HCT116 (cell line): ENCODE measurements around the gene PEMT. TPM values are rescaled to one million over a fixed set of nuclear protein-coding genes. Genes with fewer than 3 reads are reported as not detected.

Source experiments
- ATAC-seq: fragments of 200-7000 bp; cut with Tn5 transposase; 2 replicates; pipeline ENCODE4 v1.9.1; 2020; ENCODE audit warnings: mild to moderate bottlenecking, moderate library complexity
- BruUV-seq: library from RNA; stranded (reverse); fragments of 400-500 nt; replicated peaks from 2 replicates; lab custom pipeline; 2021; lab: Mats Ljungman, UMichigan
- CTCF ChIA-PET: fragments of 300-600 bp; sonication (Branson Sonifier 250); formaldehyde crosslinking; loops from one replicate; lab custom pipeline; 2021; ENCODE audit warnings: antibody characterized with exemption; lab: Charles Lee
- POLR2A ChIA-PET: fragments of 300-600, 350-600 bp; sonication (Branson Sonifier 250); formaldehyde crosslinking; loops from one replicate; lab custom pipeline; 2021; ENCODE audit warnings: antibody characterized with exemption; lab: Charles Lee
- RAD21 ChIA-PET, 2 experiments: fragments of 300-600 bp; sonication (Branson Sonifier 250); formaldehyde crosslinking; loops; one replicate each; lab custom pipeline; 2023; ENCODE audit warnings: low total read pairs in 2 of 2; ENCODE audit not compliant: uncharacterized antibody in 2 of 2, unreplicated experiment in 2 of 2, low non-redundant PET in 1 of 2; lab: Charles Lee
- DNase-seq: peaks from one replicate; pipeline ENCODE4 v3.0.0-alpha.2; 2010; ENCODE audit warnings: low read depth, low spot score
- H2AFZ ChIP-seq: fragments of 200-600 bp; shearing (Covaris generic), sonication (generic); 2 replicates; pipeline ENCODE4 v1.6.1; 2017; ENCODE audit warnings: low read depth, mixed run types, mixed read lengths, antibody characterized with exemption, low read length; ENCODE audit not compliant: poor library complexity, severe bottlenecking
- H3K27ac ChIP-seq: 2 replicates; pipeline ENCODE4 v1.5.1; 2012; ENCODE audit warnings: low read depth, low read length
- H3K27me3 ChIP-seq: fragments of 200-600 bp; sonication (generic); 2 replicates; pipeline ENCODE4 v1.6.1; 2016; ENCODE audit warnings: mixed run types, low read length, mixed read lengths; ENCODE audit not compliant: insufficient read depth
- H3K36me3 ChIP-seq, 2 experiments: fragments of 200-500 bp in 1 of 2; fragments of 200-600 bp in 1 of 2; sonication (Bioruptor generic) in 1 of 2; sonication (generic) in 1 of 2; 2 replicates each; pipeline versions ENCODE4 v1.5.1 to v1.6.1; 2014 to 2016; ENCODE audit warnings: low read length in 2 of 2, inconsistent platforms in 1 of 2, mixed read lengths in 1 of 2, mixed run types in 1 of 2; ENCODE audit not compliant: insufficient read depth in 2 of 2, control insufficient read depth in 1 of 2
- H3K4me1 ChIP-seq, 2 experiments: fragments of 200-600 bp in 1 of 2; sonication (generic) in 1 of 2; 2 replicates each; pipeline versions ENCODE4 v1.5.1 to v1.6.1; 2012 to 2017; ENCODE audit warnings: low read length in 2 of 2, inconsistent platforms in 1 of 2, mild to moderate bottlenecking in 1 of 2, mixed read lengths in 1 of 2, mixed run types in 1 of 2, moderate library complexity in 1 of 2; ENCODE audit not compliant: insufficient read depth in 2 of 2, control insufficient read depth in 1 of 2
- H3K4me2 ChIP-seq: fragments of 200-600 bp; sonication (generic); 2 replicates; pipeline ENCODE4 v1.6.1; 2017; ENCODE audit warnings: mixed run types, low read length, mixed read lengths
- H3K4me3 ChIP-seq, 2 experiments: fragments of 200-600 bp in 1 of 2; sonication (generic) in 1 of 2; replicated peaks in 1 of 2; 2 replicates each; pipeline ENCODE4 v1.5.1; 2011 to 2016; ENCODE audit warnings: low read length in 2 of 2, control low read depth in 1 of 2, low read depth in 1 of 2, mild to moderate bottlenecking in 1 of 2, mixed read lengths in 1 of 2, mixed run types in 1 of 2
- H3K79me2 ChIP-seq: fragments of 200-600 bp; sonication (generic); 2 replicates; pipeline ENCODE4 v1.6.1; 2017; ENCODE audit warnings: mild to moderate bottlenecking, mixed run types, low read length, moderate library complexity, mixed read lengths; ENCODE audit not compliant: insufficient read depth
- H3K9ac ChIP-seq: fragments of 200-600 bp; sonication (generic); 2 replicates; pipeline ENCODE4 v1.6.1; 2016; ENCODE audit warnings: low read length, mixed read lengths
- H3K9me2 ChIP-seq: fragments of 200-600 bp; sonication (generic), shearing (Covaris generic); 2 replicates; pipeline ENCODE4 v1.6.1; 2017; ENCODE audit warnings: mixed run types, mild to moderate bottlenecking, moderate library complexity; ENCODE audit not compliant: insufficient read depth
- H3K9me3 ChIP-seq, 2 experiments: fragments of 200-500 bp in 1 of 2; fragments of 200-600 bp in 1 of 2; sonication (Bioruptor generic) in 1 of 2; sonication (generic) in 1 of 2; 2 replicates each; pipeline ENCODE4 v1.6.1; 2014 to 2017; ENCODE audit warnings: low read length in 2 of 2, mixed read lengths in 2 of 2, inconsistent platforms in 1 of 2, low read depth in 1 of 2, mild to moderate bottlenecking in 1 of 2, mixed run types in 1 of 2, moderate library complexity in 1 of 2; ENCODE audit not compliant: control insufficient read depth in 1 of 2, insufficient read depth in 1 of 2
- H4K20me1 ChIP-seq: fragments of 200-600 bp; sonication (generic), shearing (Covaris generic); 2 replicates; pipeline ENCODE4 v1.6.1; 2017; ENCODE audit warnings: mixed run types, mild to moderate bottlenecking, moderate library complexity; ENCODE audit not compliant: insufficient read depth
- CBX3 ChIP-seq: IDR thresholded peaks from 2 replicates; pipeline ENCODE4 v1.6.1; 2012; ENCODE audit warnings: low read depth
- CTCF ChIP-seq, 3 experiments: fragments of 200-600 bp in 1 of 3; sonication (generic) in 1 of 3; IDR thresholded peaks in 2 of 3; conservative IDR thresholded peaks in 1 of 3; 2 replicates each; pipeline ENCODE4 v1.5.1; 2012 to 2017; ENCODE audit warnings: low read depth in 2 of 3, low read length in 2 of 3, antibody characterized with exemption in 1 of 3, borderline replicate concordance in 1 of 3, control low read depth in 1 of 3, mild to moderate bottlenecking in 1 of 3, mixed read lengths in 1 of 3, mixed run types in 1 of 3, moderate library complexity in 1 of 3; ENCODE audit not compliant: insufficient read depth in 1 of 3
- ELF1 ChIP-seq: IDR thresholded peaks from 2 replicates; pipeline ENCODE4 v1.6.1; 2012; ENCODE audit warnings: low read depth, borderline replicate concordance
- EZH2phosphoT487 ChIP-seq: fragments of 200-600 bp; IDR thresholded peaks from 2 replicates; pipeline ENCODE4 v1.6.1; 2018; ENCODE audit warnings: antibody characterized with exemption, borderline replicate concordance
- POLR2A ChIP-seq: IDR thresholded peaks from 2 replicates; pipeline ENCODE4 v1.7.0; 2011; ENCODE audit warnings: borderline replicate concordance; ENCODE audit not compliant: insufficient read depth, insufficient read length; ENCODE audit errors: extremely low read depth
- REST ChIP-seq: IDR thresholded peaks from 2 replicates; pipeline ENCODE4 v1.6.1; 2012; ENCODE audit warnings: low read depth
- SIN3A ChIP-seq: IDR thresholded peaks from 2 replicates; pipeline ENCODE4 v1.6.1; 2012; ENCODE audit warnings: low read depth
- SRF ChIP-seq: IDR thresholded peaks from 2 replicates; pipeline ENCODE4 v1.6.1; 2012; ENCODE audit warnings: low read depth
- intact Hi-C: fragments of 100-400 bp; cut with micrococcal nuclease; formaldehyde crosslinking; loops from 2 replicates; pipeline ENCODE4 v1.10.0; 2022
- total RNA-seq: library from RNA; stranded (reverse); gene quantifications from one replicate; pipeline ENCODE4 v1.2.1, GENCODE V29; 2021; ENCODE audit not compliant: unreplicated experiment
- TF ChIP-seq, protein P1 (sequence below): IDR thresholded peaks from 2 replicates; pipeline ENCODE4 v1.6.1; 2012

PEMT gene
- total RNA-seq, 1 experiment from 2014 or later = 52.1 TPM

GRCh38 chr17:17603895-17604225, 12.4 kb upstream of the PEMT start:
- intact Hi-C loops = no loop called here
- no peak for ATAC-seq
- no TSS peak for BruUV-seq
- Histone ChIP-seq H3K36me3 (no peaks in the 10 kb centered on the region), H3K27me3 (no peaks in the 10 kb centered on the region), H4K20me1 (no peaks in the 10 kb centered on the region), H3K9me3 (no peaks in the 10 kb centered on the region), H3K4me1 (no peaks in the 10 kb centered on the region), H3K9me2 (no peaks in the 10 kb centered on the region), H3K4me3 (no peak overlapping the region), H3K79me2 (no peaks in the 10 kb centered on the region), H3K9ac (no peak overlapping the region), H3K4me2 (no peak overlapping the region), H3K27ac (no peak overlapping the region), H2AFZ (no peak overlapping the region)
- CTCF ChIA-PET = no interaction called here
- TF ChIP-seq CBX3 = no peak
- TF ChIP-seq, protein P1, sequence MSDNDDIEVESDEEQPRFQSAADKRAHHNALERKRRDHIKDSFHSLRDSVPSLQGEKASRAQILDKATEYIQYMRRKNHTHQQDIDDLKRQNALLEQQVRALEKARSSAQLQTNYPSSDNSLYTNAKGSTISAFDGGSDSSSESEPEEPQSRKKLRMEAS = no peak
- TF ChIP-seq EZH2phosphoT487 = no peak
- TF ChIP-seq REST = no peak
- TF ChIP-seq ELF1 = no peak
- no peak for TF ChIP-seq POLR2A
- no peak for TF ChIP-seq SIN3A
- TF ChIP-seq SRF = no peak
- TF ChIP-seq CTCF (IDR thresholded peaks at IDR 0.05 in 2 of 3, conservative IDR thresholded peaks at IDR 0.05 in 1 of 3; ENCODE audit: borderline replicate concordance in 1 of 3, insufficient read depth in 1 of 3, low read depth in 2 of 3, low read length in 2 of 3) = no peak
- no peak for DNase-seq
- POLR2A ChIA-PET = no interaction called here
- RAD21 ChIA-PET = no interaction called here
